HepG2 (cell line): ENCODE results near the gene INSRR. TPM values are rescaled to one million over a fixed set of nuclear protein-coding genes. Genes with fewer than 3 reads are reported as not detected.

Source experiments
- ATAC-seq: fragments of 200-7000 bp; cut with Tn5 transposase; 3 replicates; pipeline ENCODE4 v1.9.1; 2020; ENCODE audit warnings: mild to moderate bottlenecking, moderate library complexity
- BruUV-seq: library from RNA; stranded (reverse); fragments of 400-500 nt; replicated peaks from 2 replicates; lab custom pipeline; 2021; lab: Mats Ljungman, UMichigan
- CTCF ChIA-PET: fragments of 300-600 bp; formaldehyde crosslinking; extraction: SDS; loops from one replicate; lab custom pipeline; 2021; ENCODE audit warnings: low total read pairs, inconsistent platforms, low intra/inter-chr PET ratio; lab: Yijun Ruan, JAX
- POLR2A ChIA-PET: fragments of 350-600 bp; sonication (Branson Sonifier 250); formaldehyde crosslinking; loops from one replicate; lab custom pipeline; 2020; ENCODE audit warnings: antibody characterized with exemption, inconsistent platforms; lab: Yijun Ruan, JAX
- DNase-seq: peaks from one replicate; pipeline ENCODE4 v3.0.0-alpha.2; 2015; ENCODE audit warnings: low spot score
- FAIRE-seq: peaks from 3 replicates; lab custom pipeline; 2011; peaks lifted over from hg19 to GRCh38; lab: Jason Lieb, UNC
- H2AFZ ChIP-seq: one replicate; pipeline ENCODE4 v1.6.1; 2011; ENCODE audit warnings: low read length, inconsistent platforms
- H3K27ac ChIP-seq: fragments of 300-600 bp; 3 replicates; pipeline ENCODE4 v1.8.0; 2011; ENCODE audit warnings: mixed run types, mild to moderate bottlenecking, mixed read lengths, low read length, inconsistent platforms; ENCODE audit not compliant: insufficient read depth; ENCODE audit errors: extremely low read length
- H3K27me3 ChIP-seq, 2 experiments: fragments of 200-600 bp in 1 of 2; 2 replicates in 1 of 2; 3 replicates in 1 of 2; pipeline versions ENCODE4 v1.6.0 to v1.8.0; 2011; ENCODE audit warnings: low read length in 2 of 2, mild to moderate bottlenecking in 2 of 2, moderate library complexity in 2 of 2, inconsistent platforms in 1 of 2; ENCODE audit not compliant: insufficient read depth in 2 of 2, control insufficient read depth in 1 of 2
- H3K36me3 ChIP-seq, 2 experiments: fragments of 200-600 bp in 1 of 2; replicated peaks in 1 of 2; 2 replicates in 1 of 2; 3 replicates in 1 of 2; pipeline versions ENCODE4 v1.5.1 to v1.8.0; 2011; ENCODE audit warnings: low read length in 2 of 2, inconsistent platforms in 1 of 2; ENCODE audit not compliant: insufficient read depth in 2 of 2, control insufficient read depth in 1 of 2
- H3K4me1 ChIP-seq: 2 replicates; pipeline ENCODE4 v1.5.1; 2012; ENCODE audit warnings: low read length, inconsistent platforms; ENCODE audit not compliant: insufficient read depth
- H3K4me2 ChIP-seq: 2 replicates; pipeline ENCODE4 v1.6.0; 2011; ENCODE audit warnings: low read depth, low read length, inconsistent platforms
- H3K4me3 ChIP-seq, 3 experiments: fragments of 200-600 bp in 1 of 3; sonication (generic), shearing (Covaris generic) in 1 of 3; replicated peaks in 1 of 3; 2 replicates each; pipeline ENCODE4 v1.5.1; 2011 to 2016; ENCODE audit warnings: low read length in 3 of 3, inconsistent platforms in 2 of 3, low read depth in 2 of 3, mild to moderate bottlenecking in 2 of 3, control low read depth in 1 of 3, mixed read lengths in 1 of 3; ENCODE audit not compliant: insufficient read depth in 1 of 3
- H3K79me2 ChIP-seq: one replicate; pipeline ENCODE4 v1.6.1; 2011; ENCODE audit warnings: low read length, inconsistent platforms; ENCODE audit not compliant: insufficient read depth
- H3K9ac ChIP-seq: 2 replicates; pipeline ENCODE4 v1.6.0; 2011; ENCODE audit warnings: mild to moderate bottlenecking, low read depth, low read length, inconsistent platforms; ENCODE audit not compliant: insufficient read depth
- H3K9me3 ChIP-seq: 2 replicates; pipeline ENCODE4 v1.5.1; 2012; ENCODE audit warnings: mild to moderate bottlenecking, low read length
- H4K20me1 ChIP-seq: 2 replicates; pipeline ENCODE4 v1.6.0; 2011; ENCODE audit warnings: inconsistent platforms, mild to moderate bottlenecking, low read length, moderate library complexity; ENCODE audit not compliant: insufficient read depth
- AGO2 ChIP-seq: fragments of 200-400 bp; formaldehyde crosslinking; optimal IDR thresholded peaks from 2 replicates; pipeline ENCODE3; 2017; ENCODE audit warnings: mild to moderate bottlenecking, low read depth, low read length, moderate library complexity
- DMAP1 ChIP-seq: IDR thresholded peaks from 2 replicates; pipeline ENCODE4 v1.6.1; 2016
- NKX3-1 ChIP-seq: sonication (generic); formaldehyde crosslinking; IDR thresholded peaks from 2 replicates; pipeline ENCODE4 v1.5.0; 2020; ENCODE audit warnings: missing genetic modification reagents
- XRCC5 ChIP-seq: fragments of 200-400 bp; formaldehyde crosslinking; optimal IDR thresholded peaks from 2 replicates; pipeline ENCODE3; 2017; ENCODE audit warnings: mild to moderate bottlenecking, low read length
- ZBTB33 ChIP-seq: sonication (generic); formaldehyde crosslinking; IDR thresholded peaks from 2 replicates; pipeline ENCODE4 v1.4.0; 2020; ENCODE audit warnings: missing genetic modification reagents
- ZBTB37 ChIP-seq: sonication (generic); formaldehyde crosslinking; IDR thresholded peaks from 2 replicates; pipeline ENCODE4 v1.4.0; 2020; ENCODE audit warnings: mild to moderate bottlenecking, missing genetic modification reagents
- ZNF3 ChIP-seq: IDR thresholded peaks from 2 replicates; pipeline ENCODE4 v1.7.0; 2017; ENCODE audit warnings: inconsistent platforms
- ZNF329 ChIP-seq: sonication (generic); formaldehyde crosslinking; IDR thresholded peaks from 2 replicates; pipeline ENCODE4 v1.9.0; 2021; ENCODE audit warnings: low read depth, mild to moderate bottlenecking, missing genetic modification reagents
- ZNF460 ChIP-seq: sonication (generic); formaldehyde crosslinking; IDR thresholded peaks from 2 replicates; pipeline ENCODE4 v1.5.1; 2020; ENCODE audit warnings: missing genetic modification reagents, mild to moderate bottlenecking, borderline replicate concordance
- ZNF556 ChIP-seq: sonication (generic); formaldehyde crosslinking; IDR thresholded peaks from 2 replicates; pipeline ENCODE4 v1.4.0; 2020; ENCODE audit warnings: mild to moderate bottlenecking, missing genetic modification reagents, borderline replicate concordance
- ZNF780A ChIP-seq: sonication (generic); formaldehyde crosslinking; IDR thresholded peaks from 2 replicates; pipeline ENCODE4 v1.8.0; 2022; ENCODE audit warnings: mild to moderate bottlenecking, missing genetic modification reagents, moderate library complexity
- ZZZ3 ChIP-seq: sonication (generic); formaldehyde crosslinking; IDR thresholded peaks from 2 replicates; pipeline ENCODE4 v1.4.0; 2020; ENCODE audit warnings: missing genetic modification reagents, mild to moderate bottlenecking, borderline replicate concordance
- WGBS: methylation state at CpG from one replicate; pipeline ENCODE4 v1.1.6; 2017; ENCODE audit warnings: low lambda C conversion rate; 5-methylcytosine and 5-hydroxymethylcytosine counted together
- in situ Hi-C: cut with HindIII; loops from 2 replicates; pipeline ENCODE4 v1.10.0; 2017; ENCODE audit warnings: low pct_unique_long_range_greater_than_20kb; ENCODE audit not compliant: extremely low pct_ligation_motif_present
- intact Hi-C: fragments of 100-400 bp; cut with micrococcal nuclease; formaldehyde crosslinking; loops from one replicate; pipeline ENCODE4 v1.10.0; 2022; ENCODE audit not compliant: unreplicated experiment
- polyA plus RNA-seq, 8 experiments: library from polyadenylated mRNA; depleted of rRNA in 3 of 8; stranded (reverse) in 7 of 8; unstranded in 1 of 8; fragments of >200 nt; fragmentation: Illumina TruSeq in 4 of 8; extraction: Trizol in 4 of 8; gene quantifications; 2 replicates each; pipeline versions ENCODE4 v1.2.1 to v1.2.3, GENCODE V29; 2011 to 2016; ENCODE audit warnings: low read depth in 4 of 8, missing spikeins in 1 of 8, mixed read lengths in 1 of 8; ENCODE audit not compliant: insufficient read depth in 1 of 8
- total RNA-seq, 5 experiments: library from RNA; depleted of rRNA; stranded (reverse); fragments of >200 nt; fragmentation: Illumina TruSeq; extraction: Trizol; gene quantifications; 2 replicates each; pipeline ENCODE4 v1.2.3, GENCODE V29; 2016; ENCODE audit warnings: low read depth in 1 of 5

Gene INSRR
- total and polyA plus RNA-seq, 2 of the 13 experiments (the other 11 are each of a cell fraction or from before 2014, with no cell fraction given), result not detected

DNA sequence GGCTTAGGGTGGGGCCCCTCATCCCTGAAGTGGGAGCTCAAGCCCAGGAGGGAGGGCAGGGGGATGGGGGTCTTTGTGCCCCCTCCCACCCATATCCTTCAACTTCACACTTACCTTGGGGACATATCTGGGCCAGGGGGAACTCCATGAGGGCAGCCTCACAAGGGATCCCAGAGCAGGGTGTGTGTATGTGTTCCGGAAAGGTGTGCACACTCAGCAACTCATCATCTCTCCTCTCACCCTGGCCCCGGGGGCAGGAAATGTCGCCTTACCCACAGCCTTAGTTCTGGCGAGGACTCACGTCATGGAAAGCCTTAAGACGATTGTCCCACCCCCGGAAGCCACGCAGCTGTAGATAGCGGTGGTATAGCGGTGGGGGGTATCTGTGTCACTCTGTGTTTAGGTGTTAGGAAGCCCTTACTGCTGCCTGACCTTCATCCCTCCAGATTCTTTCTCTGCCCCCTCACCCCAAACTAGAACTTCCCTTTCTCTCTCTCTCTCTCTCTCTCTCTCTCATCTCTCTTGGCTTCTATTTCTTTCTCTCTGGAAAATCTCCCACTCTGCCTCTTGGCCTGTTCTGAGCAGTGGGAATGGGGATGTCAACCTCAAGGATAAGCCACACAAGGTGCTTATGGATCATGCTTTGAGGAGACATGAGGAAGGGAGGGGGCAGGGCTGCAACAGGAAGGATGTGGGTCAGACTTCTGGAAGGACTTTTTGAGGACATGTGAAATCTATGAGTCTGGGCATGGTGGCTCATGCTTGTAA is 42.2 kb downstream of the INSRR start, which contains the start of gene SH2D2A:
Gene SH2D2A, minus strand, starts transcription at position 288 of the 768 bp plus-strand sequence. Its CDS starts 140 bp downstream, at position 148.
- no peak for ATAC-seq
- TF ChIP-seq ZNF329 (CRISPR knock-in tag), result no peak
- no peak for TF ChIP-seq ZNF460 (CRISPR knock-in tag)
- TF ChIP-seq DMAP1 (CRISPR knock-in tag), result no peak
- TF ChIP-seq ZBTB37 (CRISPR knock-in tag), result no peak
- no peak within 1 kb of the TSS; the same call in 1 of the 2 replicates for H3K4me2 ChIP-seq
- FAIRE-seq, result no peak
- no peaks in the 10 kb centered on the region for H4K20me1 ChIP-seq
- no TSS peak for BruUV-seq
- no peaks in the 10 kb centered on the region for H3K36me3 ChIP-seq
- H3K9me3 ChIP-seq, result no peaks in the 10 kb centered on the region
- peaks cover 33% of the 10 kb centered on the region for H3K4me1 ChIP-seq
- ChIA-PET POLR2A (no interaction called here), CTCF (no interaction called here)
- H2AFZ ChIP-seq, result no peak within 1 kb of the TSS
- intact Hi-C loops (no loop called here), in situ Hi-C loops (no loop called here)
- WGBS, result 83% methylated on average over 2 of the region's 10 CpGs
- no peak for DNase-seq
- no peak within 1 kb of the TSS for H3K9ac ChIP-seq
- no peak within 1 kb of the TSS for H3K4me3 ChIP-seq
- H3K79me2 ChIP-seq, result no peaks in the 10 kb centered on the region
- peaks cover 9 to 31% of the 10 kb centered on the region in 2 experiments; a peak in 4 of 5 replicates for H3K27me3 ChIP-seq
- no peak within 1 kb of the TSS for H3K27ac ChIP-seq

- BruUV-seq, result no TSS peak
Observed at GRCh38 chr1:156815961-156816422, 42.9 kb downstream of the INSRR start.

More at GRCh38 chr1:156815961-156816422, 42.9 kb downstream of the INSRR start:
- ChIA-PET CTCF (no interaction called here), POLR2A (no interaction called here)
- peaks cover 33% of the 10 kb centered on the region for H3K4me1 ChIP-seq
- ATAC-seq (no peak), FAIRE-seq (no peak), DNase-seq (no peak)
- H3K4me2 ChIP-seq, result no peak overlapping the region
- H3K27me3 ChIP-seq, result peaks cover 9 to 27% of the 10 kb centered on the region in 2 experiments; a peak in 4 of 5 replicates
- no peaks in the 10 kb centered on the region for H3K36me3 ChIP-seq
- H2AFZ ChIP-seq, result no peak overlapping the region
- intact Hi-C loops, result no loop called here
- H4K20me1 ChIP-seq, result no peaks in the 10 kb centered on the region
- no peak overlapping the region for H3K27ac ChIP-seq
- TF ChIP-seq NKX3-1 (no peak), XRCC5 (no peak), ZNF3 (CRISPR knock-in tag) (no peak), ZNF780A (CRISPR knock-in tag) (no peak), ZNF556 (no peak), ZBTB33 (CRISPR knock-in tag) (no peak), ZZZ3 (CRISPR knock-in tag) (no peak), AGO2 (no peak)
- no peak overlapping the region for H3K9ac ChIP-seq
- WGBS, result 16% methylated on average over 4 of the region's 10 CpGs
- H3K9me3 ChIP-seq, result no peaks in the 10 kb centered on the region
- H3K4me3 ChIP-seq, result no peak overlapping the region
- in situ Hi-C loops, result no loop called here
- no peaks in the 10 kb centered on the region for H3K79me2 ChIP-seq
